HFF-Myc (cell line): ENCODE results near the gene HSD17B8.

Experiments used
- DNase-seq: peaks from one replicate; pipeline ENCODE4 v3.0.0-alpha.2; 2011; ENCODE audit warnings: low read depth; ENCODE audit errors: extremely low read depth
- H3K4me3 ChIP-seq: replicated peaks from 2 replicates; pipeline ENCODE4 v1.5.1; 2011; ENCODE audit warnings: low read depth, mild to moderate bottlenecking, control low read depth, low read length
- CTCF ChIP-seq: IDR thresholded peaks from 2 replicates; pipeline ENCODE4 v1.5.1; 2012; ENCODE audit warnings: mild to moderate bottlenecking, low read depth, low read length, control low read depth; ENCODE audit errors: missing control alignments

The HSD17B8 gene

GRCh38 chr6:33191383-33192104 lies 12.9 kb upstream of the HSD17B8 start:
- H3K4me3 ChIP-seq, result no peak overlapping the region
- no peak for TF ChIP-seq CTCF
- DNase-seq, result no peak

- DNase-seq, result no peak
- 0 out of 2 replicates have a peak within 1 kb of the TSS, but pooled peaks have one; percentile 15 for H3K4me3 ChIP-seq
- no peak for TF ChIP-seq CTCF
Measured at GRCh38 chr6:33192105-33192646, 12.3 kb upstream of the HSD17B8 start, which contains the start of gene COL11A2. TSS of gene COL11A2 (minus strand) at chr6:33192467. CDS start at chr6:33192240, 227 bp downstream.

GRCh38 chr6:33192671-33193602 lies 11.5 kb upstream of the HSD17B8 start:
- TF ChIP-seq CTCF, result no peak
- H3K4me3 ChIP-seq, result 0 out of 2 replicates have a peak overlapping the region, but pooled peaks have one; percentile 15
- no peak for DNase-seq

- no peak overlapping the region for H3K4me3 ChIP-seq
- no peak for DNase-seq
Measured at GRCh38 chr6:33193619-33194018, 10.8 kb upstream of the HSD17B8 start.

GRCh38 chr6:33194431-33194979 lies 9.9 kb upstream of the HSD17B8 start:
- no peak for TF ChIP-seq CTCF
- no peak for DNase-seq
- H3K4me3 ChIP-seq, result no peak overlapping the region

More at GRCh38 chr6:33193619-33194018, 10.8 kb upstream of the HSD17B8 start:
- TF ChIP-seq CTCF, result no peak

- no peak for TF ChIP-seq CTCF
- no peak overlapping the region for H3K4me3 ChIP-seq
- DNase-seq, result no peak
Measured at GRCh38 chr6:33195304-33196165, 8.9 kb upstream of the HSD17B8 start.
